HG03097 (cell line): ENCODE measurements around the gene BLOC1S4.

Source experiments
- ATAC-seq: cut with Tn5 transposase; IDR thresholded peaks from one replicate; pipeline ENCODE4 v1.9.1; 2021; ENCODE audit not compliant: unreplicated experiment, low FRiP score

BLOC1S4 gene

GRCh38 chr4:6689506-6689960, 26.4 kb upstream of the BLOC1S4 start:
- no peak for ATAC-seq

- no peak for ATAC-seq
Observed at GRCh38 chr4:6692379-6692778, 23.6 kb upstream of the BLOC1S4 start.

- ATAC-seq = no peak
Observed at GRCh38 chr4:6692806-6693205, 23.2 kb upstream of the BLOC1S4 start.

- no peak for ATAC-seq
Observed at GRCh38 chr4:6693231-6694176, 22.5 kb upstream of the BLOC1S4 start, which contains the start of gene S100P. TSS of gene S100P (plus strand) at chr4:6693878. CDS start at chr4:6693933, 55 bp downstream.

- no peak for ATAC-seq
Observed at GRCh38 chr4:6694177-6694901, 21.6 kb upstream of the BLOC1S4 start.

- ATAC-seq = no peak
Observed at GRCh38 chr4:6695660-6696610, 20.0 kb upstream of the BLOC1S4 start.

- ATAC-seq = no peak
Observed at GRCh38 chr4:6696611-6697010, 19.4 kb upstream of the BLOC1S4 start.

GRCh38 chr4:6697131-6697530, 18.8 kb upstream of the BLOC1S4 start:
- no peak for ATAC-seq

GRCh38 chr4:6699388-6699787, 16.6 kb upstream of the BLOC1S4 start:
- no peak for ATAC-seq

GRCh38 chr4:6699903-6700302, 16.1 kb upstream of the BLOC1S4 start:
- ATAC-seq = no peak

- no peak for ATAC-seq
Observed at GRCh38 chr4:6701371-6701770, 14.6 kb upstream of the BLOC1S4 start.

- no peak for ATAC-seq
Observed at GRCh38 chr4:6702761-6703160, 13.2 kb upstream of the BLOC1S4 start.

- ATAC-seq = no peak
Observed at GRCh38 chr4:6703786-6704185, 12.2 kb upstream of the BLOC1S4 start.

- no peak for ATAC-seq
Observed at GRCh38 chr4:6705646-6706045, 10.3 kb upstream of the BLOC1S4 start.

GRCh38 chr4:6706173-6706572, 9.8 kb upstream of the BLOC1S4 start:
- no peak for ATAC-seq

- peak; percentile 62 for ATAC-seq
Observed at GRCh38 chr4:6709230-6710114, 6.5 kb upstream of the BLOC1S4 start, which contains the start of gene MRFAP1L1. TSS of gene MRFAP1L1 (minus strand) at chr4:6709865. CDS start at chr4:6709629, 236 bp downstream.

- no peak for ATAC-seq
Observed at GRCh38 chr4:6710282-6710681, 5.7 kb upstream of the BLOC1S4 start.

GRCh38 chr4:6710996-6711395, 5.0 kb upstream of the BLOC1S4 start:
- ATAC-seq = no peak

- ATAC-seq = no peak
Observed at GRCh38 chr4:6714954-6715353, 1.0 kb upstream of the BLOC1S4 start.
